ENCODE results near the gene AFF1. TPM values are rescaled to one million over a fixed set of nuclear protein-coding genes. Genes with fewer than 3 reads are reported as not detected.

Gene AFF1
- total RNA-seq, 6 experiments from 2014 or later, result 23.8 to 39.6 (median 34.9) TPM

DNA sequence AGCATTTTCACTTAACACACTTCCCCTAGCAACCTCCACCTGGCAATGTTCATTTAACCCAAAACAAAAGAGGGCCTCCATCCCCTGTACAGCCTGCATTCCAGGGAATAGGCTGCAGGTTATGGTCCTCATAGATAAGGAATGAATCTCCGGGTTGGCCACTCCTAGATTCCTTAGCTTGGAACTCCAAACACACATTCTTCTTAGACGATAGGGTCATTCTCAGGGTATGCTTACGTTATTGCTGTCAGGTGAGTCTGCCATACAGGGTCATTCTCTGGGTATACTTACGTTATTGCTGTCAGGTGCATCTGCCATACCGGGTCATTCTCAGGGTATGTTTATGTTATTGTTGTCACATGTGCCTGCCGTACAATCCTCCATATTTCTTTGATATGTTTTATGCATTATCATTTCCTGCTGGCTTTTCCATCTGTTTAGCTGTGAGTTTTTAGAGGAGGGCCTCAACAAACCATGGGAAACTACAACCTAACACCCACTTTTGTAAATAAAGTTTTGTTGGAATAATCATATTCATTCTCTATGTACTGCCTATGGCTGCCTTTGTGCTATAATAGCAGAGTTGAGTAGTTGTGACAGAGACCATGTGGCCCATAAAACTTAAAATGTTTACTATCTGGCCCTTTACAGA lies 8.2 kb upstream of the AFF1 start:
- TF ChIP-seq, protein P1, sequence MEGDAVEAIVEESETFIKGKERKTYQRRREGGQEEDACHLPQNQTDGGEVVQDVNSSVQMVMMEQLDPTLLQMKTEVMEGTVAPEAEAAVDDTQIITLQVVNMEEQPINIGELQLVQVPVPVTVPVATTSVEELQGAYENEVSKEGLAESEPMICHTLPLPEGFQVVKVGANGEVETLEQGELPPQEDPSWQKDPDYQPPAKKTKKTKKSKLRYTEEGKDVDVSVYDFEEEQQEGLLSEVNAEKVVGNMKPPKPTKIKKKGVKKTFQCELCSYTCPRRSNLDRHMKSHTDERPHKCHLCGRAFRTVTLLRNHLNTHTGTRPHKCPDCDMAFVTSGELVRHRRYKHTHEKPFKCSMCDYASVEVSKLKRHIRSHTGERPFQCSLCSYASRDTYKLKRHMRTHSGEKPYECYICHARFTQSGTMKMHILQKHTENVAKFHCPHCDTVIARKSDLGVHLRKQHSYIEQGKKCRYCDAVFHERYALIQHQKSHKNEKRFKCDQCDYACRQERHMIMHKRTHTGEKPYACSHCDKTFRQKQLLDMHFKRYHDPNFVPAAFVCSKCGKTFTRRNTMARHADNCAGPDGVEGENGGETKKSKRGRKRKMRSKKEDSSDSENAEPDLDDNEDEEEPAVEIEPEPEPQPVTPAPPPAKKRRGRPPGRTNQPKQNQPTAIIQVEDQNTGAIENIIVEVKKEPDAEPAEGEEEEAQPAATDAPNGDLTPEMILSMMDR (IDR thresholded peaks at IDR 0.05), result no peak
- TF ChIP-seq POLR2A (IDR thresholded peaks at IDR 0.05), result no peak
- WGBS (ENCODE audit: insufficient coverage, low coverage, low lambda C conversion rate, missing lambda C conversion rate), result 87% methylated on average over 3 of the region's 6 CpGs
- intact Hi-C loops (cut with DNase I), result loop anchor here (10.0 kb wide), 1 partner anchor 168 kb away; no protein-coding TSS in a partner anchor

DNA sequence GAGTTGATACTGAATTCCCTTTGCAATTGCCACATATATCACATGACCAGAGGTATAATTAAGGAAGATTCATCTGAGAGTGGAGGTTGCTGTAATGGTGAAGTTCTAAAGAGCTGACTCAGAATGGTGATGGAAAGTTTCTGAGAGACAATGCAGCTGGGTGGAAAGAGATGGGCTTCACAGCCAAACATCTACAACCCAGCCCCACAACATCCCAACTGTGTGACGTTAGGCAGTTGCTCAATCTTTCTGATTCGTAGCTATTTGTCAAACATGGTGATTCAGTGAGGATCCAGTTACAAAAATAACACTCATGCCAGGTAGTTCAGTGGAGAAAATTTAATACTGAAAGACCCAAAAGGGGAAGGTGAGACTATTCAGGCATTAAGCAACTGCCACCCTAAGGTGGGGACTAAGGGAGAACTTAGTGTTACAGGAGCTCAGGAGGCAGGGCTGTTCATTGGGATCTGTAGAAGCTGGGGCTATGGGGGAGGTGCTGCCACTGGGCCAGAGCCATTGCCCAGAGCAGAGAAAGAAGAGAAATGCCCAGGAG lies 6.9 kb upstream of the AFF1 start:
- Histone ChIP-seq H3K36me3 (no peaks in the 10 kb centered on the region), H3K27me3 (no peaks in the 10 kb centered on the region), H3K27ac (peak overlapping the region in 1 of 3 donors; percentile 43), H3K4me1 (peaks cover 0 to 4% (median 0%) of the 10 kb centered on the region in 4 donors), H3K9me3 (no peaks in the 10 kb centered on the region), H3K4me3 (no peak overlapping the region)
- WGBS (ENCODE audit: insufficient coverage, low coverage, low lambda C conversion rate, missing lambda C conversion rate), result 8% methylated on average over 2 of the region's 2 CpGs
- TF ChIP-seq, protein P1 (IDR thresholded peaks at IDR 0.05), result no peak
- TF ChIP-seq POLR2A (IDR thresholded peaks at IDR 0.05), result no peak
- ATAC-seq, result peak; percentile 49 to 93 (median 85)
- no peak for DNase-seq
- intact Hi-C loops (cut with DNase I), result loop anchor here (10.0 kb wide), 1 partner anchor 167 kb away; no protein-coding TSS in a partner anchor

More for the DNA sequence above, 8.2 kb upstream of the AFF1 start:
- Histone ChIP-seq H3K36me3 (no peaks in the 10 kb centered on the region), H3K4me3 (no peak overlapping the region), H3K27me3 (no peaks in the 10 kb centered on the region), H3K27ac (no peak overlapping the region), H3K9me3 (no peaks in the 10 kb centered on the region), H3K4me1 (peaks cover 0 to 11% (median 2%) of the 10 kb centered on the region in 4 donors)
- no peak for ATAC-seq
- DNase-seq, result no peak

DNA sequence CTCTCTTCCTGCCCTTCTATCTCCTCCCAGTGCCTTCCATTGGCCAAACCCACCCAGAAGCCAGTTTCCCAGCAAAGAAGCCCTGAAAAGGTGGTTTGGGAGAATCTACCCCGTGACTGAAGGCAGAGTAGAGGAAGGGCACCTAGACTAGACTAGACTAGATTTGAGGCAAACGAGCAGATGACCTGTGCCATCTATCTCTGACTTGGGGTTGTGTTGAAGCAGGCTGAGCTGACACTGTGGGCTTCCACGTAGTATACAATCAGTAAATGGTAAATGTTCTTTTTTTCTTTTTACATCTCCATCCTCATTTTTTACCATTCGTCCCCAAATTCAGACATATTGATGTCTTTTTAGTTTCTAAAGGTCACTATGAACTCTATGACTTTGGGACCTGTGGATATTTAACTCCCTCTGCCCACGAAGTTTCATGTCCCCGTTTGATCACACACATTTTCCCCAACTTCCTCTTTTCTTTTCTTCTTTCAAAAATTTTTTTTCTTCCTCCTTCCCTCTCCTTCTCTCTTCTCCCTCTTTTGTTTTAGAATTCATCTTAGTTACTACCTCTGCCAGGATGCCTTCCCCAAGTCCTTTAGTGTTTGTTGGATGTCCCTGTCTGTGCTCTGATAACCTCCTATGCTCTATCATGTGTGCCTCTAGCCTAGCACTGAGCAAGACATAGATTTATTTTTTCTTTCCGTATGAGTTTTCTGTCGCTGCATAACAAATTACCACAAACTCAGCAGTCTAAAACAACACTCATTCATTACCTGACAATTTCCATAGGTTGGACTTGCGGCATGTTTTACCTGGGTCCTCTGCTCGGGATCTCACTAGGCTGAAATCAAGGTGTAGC lies 6.2 kb upstream of the AFF1 start:
- 76% methylated on average over 9 of the region's 10 CpGs for WGBS (ENCODE audit: insufficient coverage, low coverage, low lambda C conversion rate, missing lambda C conversion rate)
- Histone ChIP-seq H3K4me1 (peaks cover 0 to 4% (median 1%) of the 10 kb centered on the region in 4 donors), H3K27ac (peak overlapping the region in 1 of 3 donors; percentile 43), H3K4me3 (no peak overlapping the region), H3K36me3 (no peaks in the 10 kb centered on the region), H3K9me3 (no peaks in the 10 kb centered on the region), H3K27me3 (no peaks in the 10 kb centered on the region)
- peak in 2 of 4 donors; percentile 5 to 11 for ATAC-seq
- no peak for TF ChIP-seq POLR2A (IDR thresholded peaks at IDR 0.05)
- TF ChIP-seq, protein P1 (IDR thresholded peaks at IDR 0.05), result no peak
- DNase-seq, result no peak
- intact Hi-C loops (cut with DNase I), result loop anchor here (10.0 kb wide), 1 partner anchor 166 kb away; no protein-coding TSS in a partner anchor

DNA sequence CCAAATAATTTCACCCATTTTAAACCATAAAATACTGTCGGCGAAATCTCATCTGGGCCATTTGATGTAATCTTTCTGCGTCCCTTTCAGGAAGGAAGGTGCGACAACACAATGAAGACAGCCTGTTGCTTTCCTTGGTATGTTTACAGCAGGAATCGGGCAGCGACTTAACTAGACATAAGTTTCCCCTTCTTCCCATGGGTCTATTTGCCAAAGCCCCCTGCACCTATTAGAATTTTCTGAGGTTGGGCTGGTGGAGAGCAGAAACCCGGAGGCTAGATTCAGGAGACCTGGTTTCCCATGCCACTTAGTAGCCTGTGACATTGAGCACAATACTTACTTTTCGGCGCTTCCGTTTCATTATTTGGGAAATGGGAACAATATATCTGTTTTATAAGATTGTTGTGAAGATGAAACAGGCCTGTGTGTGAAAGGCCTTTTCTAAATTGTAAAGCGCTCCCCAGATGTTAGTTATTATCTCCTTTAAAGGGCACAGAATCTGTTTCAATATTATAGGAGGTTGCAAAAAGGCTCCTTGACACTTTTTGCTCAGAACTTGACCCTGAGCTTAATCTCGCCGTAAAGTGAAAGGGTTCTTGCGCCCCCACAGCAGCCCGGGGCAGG lies 552 bp upstream of the AFF1 start:
- DNase-seq, result no peak
- Histone ChIP-seq H3K27me3 (no peaks in the 10 kb centered on the region), H3K27ac (peak overlapping the region; percentile 97 to 98 (median 98)), H3K9me3 (no peaks in the 10 kb centered on the region), H3K36me3 (no peaks in the 10 kb centered on the region), H3K4me3 (peak overlapping the region; percentile 60 to 89 (median 85)), H3K4me1 (peaks cover 0 to 33% (median 12%) of the 10 kb centered on the region in 4 donors)
- intact Hi-C loops (cut with DNase I), result loop anchor here in 1 of 2 donors (10.0 kb wide), 1 partner anchor 51 kb away; no protein-coding TSS in a partner anchor
- TF ChIP-seq POLR2A (IDR thresholded peaks at IDR 0.05), result no peak
- TF ChIP-seq, protein P1 (IDR thresholded peaks at IDR 0.05), result no peak
- ATAC-seq, result no peak
- 11% methylated on average over 14 of the region's 15 CpGs for WGBS (ENCODE audit: insufficient coverage, low coverage, low lambda C conversion rate, missing lambda C conversion rate)
